Peyer's patch (tissue), 4 donors: ENCODE data around the gene LRP5.

ENCODE experiments used
- CTCF ChIP-seq, 6 experiments: fragments of 450-650 bp in 4 of 6; fragments of 200-600 bp in 2 of 6; sonication (generic) in 1 of 6; IDR thresholded peaks; one replicate each; pipeline ENCODE4 v1.5.1; 2017 to 2019; ENCODE audit warnings: antibody characterized with exemption in 6 of 6, mild to moderate bottlenecking in 3 of 6, moderate library complexity in 1 of 6
- POLR2A ChIP-seq, 2 donors: fragments of 450-650 bp; IDR thresholded peaks; one replicate each; pipeline ENCODE4 v1.5.1; 2017; ENCODE audit warnings: antibody characterized with exemption in 2 of 2, mild to moderate bottlenecking in 2 of 2, moderate library complexity in 2 of 2

GRCh38 chr11:68409748-68410344 lies 97.5 kb downstream of the LRP5 start:
- TF ChIP-seq CTCF (IDR thresholded peaks at IDR 0.05), result no peak
- TF ChIP-seq POLR2A (IDR thresholded peaks at IDR 0.05), result no peak
